ENCODE measurements around the gene PHYKPL. TPM values are rescaled to one million over a fixed set of nuclear protein-coding genes. Genes with fewer than 3 reads are reported as not detected.

The PHYKPL gene
- total RNA-seq, 1 experiment from 2014 or later, result 41.7 TPM

DNA sequence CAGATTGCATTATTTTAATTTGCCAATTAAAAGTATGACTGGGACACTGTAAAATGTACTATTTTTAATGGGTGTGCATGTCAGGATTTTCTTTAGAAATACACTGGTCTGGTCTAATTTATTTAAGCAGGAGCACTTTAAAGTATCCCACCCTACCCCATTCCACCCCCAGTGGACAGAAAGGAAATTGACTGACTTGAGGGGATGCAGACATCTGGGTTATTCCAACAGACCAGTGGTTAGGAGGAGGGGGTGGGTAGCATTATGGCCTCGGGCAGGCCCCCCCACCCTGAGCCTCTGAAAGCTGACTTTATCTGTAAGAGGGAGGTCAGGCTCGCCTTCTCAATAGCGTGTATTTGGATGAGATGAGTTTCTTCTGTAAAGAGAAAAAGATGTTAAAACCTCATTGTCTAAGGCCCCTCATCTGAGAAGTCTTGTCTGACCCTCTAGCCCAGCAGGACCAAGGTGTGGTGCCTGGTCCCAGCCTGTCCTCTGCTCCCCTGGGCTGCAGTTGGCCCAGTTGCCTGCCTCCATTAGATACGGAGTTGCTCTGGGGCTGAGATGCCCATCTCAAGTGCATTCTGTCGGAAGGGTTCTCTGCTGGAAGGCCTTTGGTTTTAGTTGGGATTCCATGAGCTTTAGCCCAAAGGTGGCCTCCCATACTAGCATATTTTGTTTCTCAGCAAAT lies 23.9 kb downstream of the PHYKPL start:
- no peak for TF ChIP-seq ZNF263 (CRISPR knock-in tag; IDR thresholded peaks at IDR 0.05; ENCODE audit: low read depth)
- no peak for TF ChIP-seq ESRRA (CRISPR knock-in tag; IDR thresholded peaks at IDR 0.05; ENCODE audit: borderline replicate concordance)
- CTCF ChIA-PET, result interaction anchor here (1.1 kb wide), 1 partner anchor 15 kb away, joined by 3 read pairs; no protein-coding TSS in a partner anchor
- no peaks in the 10 kb centered on the region for H3K9me3 Mint-ChIP-seq
- POLR2A ChIA-PET, result interaction anchor here (0.6 kb wide), 1 partner anchor 25 kb away, joined by 3 read pairs; no protein-coding TSS in a partner anchor
- H3K27ac Mint-ChIP-seq, result peak overlapping the region; percentile 26; the same call in 1 of the 2 replicates
- H3K27me3 Mint-ChIP-seq (ENCODE audit: low read depth), result no peaks in the 10 kb centered on the region; the same call in 1 of the 2 replicates
- no peak for ATAC-seq
- peak; percentile 9 for DNase-seq (ENCODE audit: low spot score)
- H3K4me3 Mint-ChIP-seq, result no peak overlapping the region
- H3K4me1 Mint-ChIP-seq, result peaks cover 21% of the 10 kb centered on the region
- H3K36me3 Mint-ChIP-seq, result peaks cover 86% of the 10 kb centered on the region

DNA sequence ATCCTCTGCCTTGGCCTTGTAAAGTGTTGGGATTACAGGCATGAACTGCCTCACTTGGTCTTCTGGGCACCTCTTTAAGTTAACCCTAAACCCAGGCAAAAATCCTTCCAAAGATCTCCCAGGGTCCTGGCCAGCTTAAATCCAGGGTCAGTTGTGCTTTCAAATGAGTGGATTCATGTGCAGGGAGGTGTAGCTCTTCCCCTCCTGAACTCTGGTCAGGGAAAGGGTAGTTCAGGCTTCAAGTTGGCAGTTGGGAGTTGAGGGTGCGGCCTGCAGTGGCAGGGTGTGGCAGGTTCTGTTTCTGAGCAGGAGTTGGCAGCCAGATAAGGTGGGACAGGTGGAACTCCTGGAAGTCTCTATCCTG lies 24.7 kb downstream of the PHYKPL start:
- Mint-ChIP-seq H3K36me3 (peaks cover 79% of the 10 kb centered on the region), H3K27me3 (ENCODE audit: low read depth) (no peaks in the 10 kb centered on the region; the same call in 1 of the 2 replicates), H3K9me3 (no peaks in the 10 kb centered on the region), H3K4me1 (peaks cover 21% of the 10 kb centered on the region), H3K27ac (peak overlapping the region; percentile 59), H3K4me3 (no peak overlapping the region)
- ATAC-seq (no peak), DNase-seq (ENCODE audit: low spot score) (no peak)
- no peak for TF ChIP-seq NR3C1 (CRISPR knock-in tag; conservative IDR thresholded peaks at IDR 0.05; ENCODE audit: low read depth)
- TF ChIP-seq SOX15 (CRISPR knock-in tag; IDR thresholded peaks at IDR 0.05), result no peak
- TF ChIP-seq, protein P1, sequence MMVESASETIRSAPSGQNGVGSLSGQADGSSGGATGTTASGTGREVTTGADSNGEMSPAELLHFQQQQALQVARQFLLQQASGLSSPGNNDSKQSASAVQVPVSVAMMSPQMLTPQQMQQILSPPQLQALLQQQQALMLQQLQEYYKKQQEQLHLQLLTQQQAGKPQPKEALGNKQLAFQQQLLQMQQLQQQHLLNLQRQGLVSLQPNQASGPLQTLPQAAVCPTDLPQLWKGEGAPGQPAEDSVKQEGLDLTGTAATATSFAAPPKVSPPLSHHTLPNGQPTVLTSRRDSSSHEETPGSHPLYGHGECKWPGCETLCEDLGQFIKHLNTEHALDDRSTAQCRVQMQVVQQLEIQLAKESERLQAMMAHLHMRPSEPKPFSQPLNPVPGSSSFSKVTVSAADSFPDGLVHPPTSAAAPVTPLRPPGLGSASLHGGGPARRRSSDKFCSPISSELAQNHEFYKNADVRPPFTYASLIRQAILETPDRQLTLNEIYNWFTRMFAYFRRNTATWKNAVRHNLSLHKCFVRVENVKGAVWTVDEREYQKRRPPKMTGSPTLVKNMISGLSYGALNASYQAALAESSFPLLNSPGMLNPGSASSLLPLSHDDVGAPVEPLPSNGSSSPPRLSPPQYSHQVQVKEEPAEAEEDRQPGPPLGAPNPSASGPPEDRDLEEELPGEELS (CRISPR knock-in tag; IDR thresholded peaks at IDR 0.05), result no peak
- TF ChIP-seq, protein P2, sequence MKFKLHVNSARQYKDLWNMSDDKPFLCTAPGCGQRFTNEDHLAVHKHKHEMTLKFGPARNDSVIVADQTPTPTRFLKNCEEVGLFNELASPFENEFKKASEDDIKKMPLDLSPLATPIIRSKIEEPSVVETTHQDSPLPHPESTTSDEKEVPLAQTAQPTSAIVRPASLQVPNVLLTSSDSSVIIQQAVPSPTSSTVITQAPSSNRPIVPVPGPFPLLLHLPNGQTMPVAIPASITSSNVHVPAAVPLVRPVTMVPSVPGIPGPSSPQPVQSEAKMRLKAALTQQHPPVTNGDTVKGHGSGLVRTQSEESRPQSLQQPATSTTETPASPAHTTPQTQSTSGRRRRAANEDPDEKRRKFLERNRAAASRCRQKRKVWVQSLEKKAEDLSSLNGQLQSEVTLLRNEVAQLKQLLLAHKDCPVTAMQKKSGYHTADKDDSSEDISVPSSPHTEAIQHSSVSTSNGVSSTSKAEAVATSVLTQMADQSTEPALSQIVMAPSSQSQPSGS (CRISPR knock-in tag; IDR thresholded peaks at IDR 0.05; ENCODE audit: borderline replicate concordance, low read depth), result no peak
- no peak for TF ChIP-seq TEAD4 (CRISPR knock-in tag; IDR thresholded peaks at IDR 0.05)
- TF ChIP-seq ESRRA (CRISPR knock-in tag; IDR thresholded peaks at IDR 0.05; ENCODE audit: borderline replicate concordance), result no peak
- TF ChIP-seq GABPB1 (CRISPR knock-in tag; IDR thresholded peaks at IDR 0.05), result no peak
- TF ChIP-seq, protein P3, sequence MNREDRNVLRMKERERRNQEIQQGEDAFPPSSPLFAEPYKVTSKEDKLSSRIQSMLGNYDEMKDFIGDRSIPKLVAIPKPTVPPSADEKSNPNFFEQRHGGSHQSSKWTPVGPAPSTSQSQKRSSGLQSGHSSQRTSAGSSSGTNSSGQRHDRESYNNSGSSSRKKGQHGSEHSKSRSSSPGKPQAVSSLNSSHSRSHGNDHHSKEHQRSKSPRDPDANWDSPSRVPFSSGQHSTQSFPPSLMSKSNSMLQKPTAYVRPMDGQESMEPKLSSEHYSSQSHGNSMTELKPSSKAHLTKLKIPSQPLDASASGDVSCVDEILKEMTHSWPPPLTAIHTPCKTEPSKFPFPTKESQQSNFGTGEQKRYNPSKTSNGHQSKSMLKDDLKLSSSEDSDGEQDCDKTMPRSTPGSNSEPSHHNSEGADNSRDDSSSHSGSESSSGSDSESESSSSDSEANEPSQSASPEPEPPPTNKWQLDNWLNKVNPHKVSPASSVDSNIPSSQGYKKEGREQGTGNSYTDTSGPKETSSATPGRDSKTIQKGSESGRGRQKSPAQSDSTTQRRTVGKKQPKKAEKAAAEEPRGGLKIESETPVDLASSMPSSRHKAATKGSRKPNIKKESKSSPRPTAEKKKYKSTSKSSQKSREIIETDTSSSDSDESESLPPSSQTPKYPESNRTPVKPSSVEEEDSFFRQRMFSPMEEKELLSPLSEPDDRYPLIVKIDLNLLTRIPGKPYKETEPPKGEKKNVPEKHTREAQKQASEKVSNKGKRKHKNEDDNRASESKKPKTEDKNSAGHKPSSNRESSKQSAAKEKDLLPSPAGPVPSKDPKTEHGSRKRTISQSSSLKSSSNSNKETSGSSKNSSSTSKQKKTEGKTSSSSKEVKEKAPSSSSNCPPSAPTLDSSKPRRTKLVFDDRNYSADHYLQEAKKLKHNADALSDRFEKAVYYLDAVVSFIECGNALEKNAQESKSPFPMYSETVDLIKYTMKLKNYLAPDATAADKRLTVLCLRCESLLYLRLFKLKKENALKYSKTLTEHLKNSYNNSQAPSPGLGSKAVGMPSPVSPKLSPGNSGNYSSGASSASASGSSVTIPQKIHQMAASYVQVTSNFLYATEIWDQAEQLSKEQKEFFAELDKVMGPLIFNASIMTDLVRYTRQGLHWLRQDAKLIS (CRISPR knock-in tag; IDR thresholded peaks at IDR 0.05; ENCODE audit: borderline replicate concordance), result no peak
- no peak for TF ChIP-seq TP53 (CRISPR knock-in tag; IDR thresholded peaks at IDR 0.05)
- TF ChIP-seq, protein P4, sequence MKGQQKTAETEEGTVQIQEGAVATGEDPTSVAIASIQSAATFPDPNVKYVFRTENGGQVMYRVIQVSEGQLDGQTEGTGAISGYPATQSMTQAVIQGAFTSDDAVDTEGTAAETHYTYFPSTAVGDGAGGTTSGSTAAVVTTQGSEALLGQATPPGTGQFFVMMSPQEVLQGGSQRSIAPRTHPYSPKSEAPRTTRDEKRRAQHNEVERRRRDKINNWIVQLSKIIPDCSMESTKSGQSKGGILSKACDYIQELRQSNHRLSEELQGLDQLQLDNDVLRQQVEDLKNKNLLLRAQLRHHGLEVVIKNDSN (CRISPR knock-in tag; IDR thresholded peaks at IDR 0.05), result no peak
- no peak for TF ChIP-seq JAZF1 (CRISPR knock-in tag; IDR thresholded peaks at IDR 0.05)
- no peak for TF ChIP-seq RORB (CRISPR knock-in tag; IDR thresholded peaks at IDR 0.05)
- TF ChIP-seq, protein P5, sequence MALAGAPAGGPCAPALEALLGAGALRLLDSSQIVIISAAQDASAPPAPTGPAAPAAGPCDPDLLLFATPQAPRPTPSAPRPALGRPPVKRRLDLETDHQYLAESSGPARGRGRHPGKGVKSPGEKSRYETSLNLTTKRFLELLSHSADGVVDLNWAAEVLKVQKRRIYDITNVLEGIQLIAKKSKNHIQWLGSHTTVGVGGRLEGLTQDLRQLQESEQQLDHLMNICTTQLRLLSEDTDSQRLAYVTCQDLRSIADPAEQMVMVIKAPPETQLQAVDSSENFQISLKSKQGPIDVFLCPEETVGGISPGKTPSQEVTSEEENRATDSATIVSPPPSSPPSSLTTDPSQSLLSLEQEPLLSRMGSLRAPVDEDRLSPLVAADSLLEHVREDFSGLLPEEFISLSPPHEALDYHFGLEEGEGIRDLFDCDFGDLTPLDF (CRISPR knock-in tag; IDR thresholded peaks at IDR 0.05), result no peak
- TF ChIP-seq, protein P6, sequence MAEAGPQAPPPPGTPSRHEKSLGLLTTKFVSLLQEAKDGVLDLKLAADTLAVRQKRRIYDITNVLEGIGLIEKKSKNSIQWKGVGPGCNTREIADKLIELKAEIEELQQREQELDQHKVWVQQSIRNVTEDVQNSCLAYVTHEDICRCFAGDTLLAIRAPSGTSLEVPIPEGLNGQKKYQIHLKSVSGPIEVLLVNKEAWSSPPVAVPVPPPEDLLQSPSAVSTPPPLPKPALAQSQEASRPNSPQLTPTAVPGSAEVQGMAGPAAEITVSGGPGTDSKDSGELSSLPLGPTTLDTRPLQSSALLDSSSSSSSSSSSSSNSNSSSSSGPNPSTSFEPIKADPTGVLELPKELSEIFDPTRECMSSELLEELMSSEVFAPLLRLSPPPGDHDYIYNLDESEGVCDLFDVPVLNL (CRISPR knock-in tag; IDR thresholded peaks at IDR 0.05; ENCODE audit: borderline replicate concordance, low read depth), result no peak
- TF ChIP-seq, protein P7, sequence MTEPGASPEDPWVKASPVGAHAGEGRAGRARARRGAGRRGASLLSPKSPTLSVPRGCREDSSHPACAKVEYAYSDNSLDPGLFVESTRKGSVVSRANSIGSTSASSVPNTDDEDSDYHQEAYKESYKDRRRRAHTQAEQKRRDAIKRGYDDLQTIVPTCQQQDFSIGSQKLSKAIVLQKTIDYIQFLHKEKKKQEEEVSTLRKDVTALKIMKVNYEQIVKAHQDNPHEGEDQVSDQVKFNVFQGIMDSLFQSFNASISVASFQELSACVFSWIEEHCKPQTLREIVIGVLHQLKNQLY (CRISPR knock-in tag; IDR thresholded peaks at IDR 0.05), result no peak
- TF ChIP-seq ZNF396 (CRISPR knock-in tag; IDR thresholded peaks at IDR 0.05; ENCODE audit: borderline replicate concordance), result no peak
- ChIA-PET POLR2A (no interaction called here), CTCF (interaction anchor here (0.9 to 1.1 kb wide), 2 partner anchors 11 to 30 kb away, joined by 3 to 6 read pairs; no protein-coding TSS in a partner anchor)

Data from WTC11 (cell line).